Astrocyte (in vitro differentiated cells and primary cell): Measurements from ENCODE around the gene TBC1D9B.

Experiments
- EZH2 ChIP-seq: IDR thresholded peaks from 2 replicates; pipeline ENCODE4 v1.6.1; 2012; ENCODE audit warnings: mild to moderate bottlenecking, low read length, inconsistent platforms; ENCODE audit not compliant: insufficient read depth
- TF ChIP-seq, protein P1 (sequence below): IDR thresholded peaks from 2 replicates; pipeline ENCODE4 v1.5.1; 2011; ENCODE audit warnings: low read depth, mild to moderate bottlenecking, inconsistent platforms, low read length, moderate library complexity; ENCODE audit not compliant: insufficient read depth

GRCh38 chr5:179892255-179892654 lies 15.4 kb downstream of the TBC1D9B start:
- TF ChIP-seq, protein P1, sequence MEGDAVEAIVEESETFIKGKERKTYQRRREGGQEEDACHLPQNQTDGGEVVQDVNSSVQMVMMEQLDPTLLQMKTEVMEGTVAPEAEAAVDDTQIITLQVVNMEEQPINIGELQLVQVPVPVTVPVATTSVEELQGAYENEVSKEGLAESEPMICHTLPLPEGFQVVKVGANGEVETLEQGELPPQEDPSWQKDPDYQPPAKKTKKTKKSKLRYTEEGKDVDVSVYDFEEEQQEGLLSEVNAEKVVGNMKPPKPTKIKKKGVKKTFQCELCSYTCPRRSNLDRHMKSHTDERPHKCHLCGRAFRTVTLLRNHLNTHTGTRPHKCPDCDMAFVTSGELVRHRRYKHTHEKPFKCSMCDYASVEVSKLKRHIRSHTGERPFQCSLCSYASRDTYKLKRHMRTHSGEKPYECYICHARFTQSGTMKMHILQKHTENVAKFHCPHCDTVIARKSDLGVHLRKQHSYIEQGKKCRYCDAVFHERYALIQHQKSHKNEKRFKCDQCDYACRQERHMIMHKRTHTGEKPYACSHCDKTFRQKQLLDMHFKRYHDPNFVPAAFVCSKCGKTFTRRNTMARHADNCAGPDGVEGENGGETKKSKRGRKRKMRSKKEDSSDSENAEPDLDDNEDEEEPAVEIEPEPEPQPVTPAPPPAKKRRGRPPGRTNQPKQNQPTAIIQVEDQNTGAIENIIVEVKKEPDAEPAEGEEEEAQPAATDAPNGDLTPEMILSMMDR, result no peak
- no peak for TF ChIP-seq EZH2
